Hematopoietic multipotent progenitor cell treated with erythropoietin and hydrocortisone succinate and interleukin-3 and kit ligand, for 6 days (in vitro differentiated cells): ENCODE data around the gene VPS11.

Experiments used
- DNase-seq: peaks from one replicate; pipeline ENCODE4 v3.0.0-alpha.2; 2015

Gene VPS11

DNA sequence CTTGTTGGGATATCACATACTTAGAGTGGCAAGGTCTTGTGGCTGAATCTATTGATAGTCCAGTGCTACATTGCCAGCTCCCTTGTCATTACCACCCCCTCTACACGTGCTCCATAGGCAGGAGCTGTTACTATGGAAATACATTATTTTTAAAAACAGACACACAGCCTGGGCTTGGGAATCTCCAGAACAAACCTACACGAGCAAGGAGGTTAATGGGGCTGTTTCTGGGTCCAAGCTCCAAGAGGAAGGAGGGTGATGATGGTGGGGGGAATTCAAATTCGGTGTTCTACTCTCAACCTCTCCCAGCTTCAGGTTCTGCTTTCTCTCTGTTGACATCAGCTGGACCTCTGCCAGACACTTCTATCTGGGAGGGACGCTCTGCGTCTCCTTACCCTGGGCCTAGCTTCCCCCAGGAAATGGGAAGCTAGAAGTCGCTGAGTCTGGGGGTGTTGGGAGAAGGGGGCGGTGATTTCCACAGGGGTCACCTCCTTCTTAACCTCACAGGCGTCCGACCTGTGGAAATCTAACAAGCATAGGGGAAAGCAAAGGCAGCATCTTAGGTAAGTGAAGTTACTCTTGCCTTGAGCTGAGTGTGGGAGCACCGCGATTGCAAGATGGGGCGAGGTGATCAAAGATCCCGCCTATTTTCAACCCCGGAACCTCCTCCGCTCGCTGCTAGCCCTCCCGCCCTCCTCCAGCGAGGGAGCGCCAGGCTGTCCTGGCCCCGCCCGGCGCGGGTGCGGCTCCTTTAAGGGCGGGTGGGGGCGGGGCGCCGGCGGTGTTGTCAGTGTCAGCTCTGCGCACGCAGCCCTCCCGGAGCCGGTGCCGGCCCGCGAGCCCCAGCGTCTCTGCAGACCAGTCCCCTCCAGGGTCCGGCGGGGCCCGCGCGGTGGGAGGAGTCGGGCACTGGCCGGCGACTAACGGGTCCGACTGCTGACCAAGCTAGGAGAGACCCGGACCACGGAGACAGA is 39.2 kb downstream of the VPS11 start, which contains the start of gene C2CD2L:
Gene C2CD2L, plus strand, starts transcription at position 781 of the 974 bp plus-strand sequence. CDS start 398 bp downstream, outside the sequence.
- DNase-seq: peak; percentile 98

DNA sequence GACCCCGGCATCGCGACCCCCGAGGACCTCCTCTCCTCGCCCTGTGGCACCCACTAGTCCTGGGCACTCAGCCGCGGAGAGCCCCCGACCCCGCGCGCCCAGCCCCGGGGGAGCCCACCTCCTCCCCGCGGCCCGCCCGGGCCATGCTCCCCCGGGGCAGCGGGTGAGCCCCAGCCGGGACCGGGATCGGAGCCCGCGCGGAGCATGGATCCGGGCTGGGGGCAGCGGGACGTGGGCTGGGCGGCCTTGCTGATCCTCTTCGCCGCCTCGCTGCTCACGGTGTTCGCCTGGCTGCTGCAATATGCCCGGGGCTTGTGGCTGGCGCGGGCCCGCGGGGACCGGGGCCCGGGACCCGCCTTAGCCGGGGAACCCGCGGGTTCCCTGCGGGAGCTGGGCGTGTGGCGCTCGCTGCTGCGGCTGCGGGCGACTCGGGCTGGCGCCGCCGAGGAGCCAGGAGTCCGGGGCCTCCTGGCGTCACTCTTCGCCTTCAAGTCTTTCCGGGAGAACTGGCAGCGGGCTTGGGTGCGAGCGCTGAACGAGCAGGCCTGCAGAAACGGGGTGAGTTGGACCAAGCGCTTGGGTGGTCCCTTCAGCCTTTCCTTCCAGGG is 40.0 kb downstream of the VPS11 start:
- peak; percentile 28 for DNase-seq

DNA sequence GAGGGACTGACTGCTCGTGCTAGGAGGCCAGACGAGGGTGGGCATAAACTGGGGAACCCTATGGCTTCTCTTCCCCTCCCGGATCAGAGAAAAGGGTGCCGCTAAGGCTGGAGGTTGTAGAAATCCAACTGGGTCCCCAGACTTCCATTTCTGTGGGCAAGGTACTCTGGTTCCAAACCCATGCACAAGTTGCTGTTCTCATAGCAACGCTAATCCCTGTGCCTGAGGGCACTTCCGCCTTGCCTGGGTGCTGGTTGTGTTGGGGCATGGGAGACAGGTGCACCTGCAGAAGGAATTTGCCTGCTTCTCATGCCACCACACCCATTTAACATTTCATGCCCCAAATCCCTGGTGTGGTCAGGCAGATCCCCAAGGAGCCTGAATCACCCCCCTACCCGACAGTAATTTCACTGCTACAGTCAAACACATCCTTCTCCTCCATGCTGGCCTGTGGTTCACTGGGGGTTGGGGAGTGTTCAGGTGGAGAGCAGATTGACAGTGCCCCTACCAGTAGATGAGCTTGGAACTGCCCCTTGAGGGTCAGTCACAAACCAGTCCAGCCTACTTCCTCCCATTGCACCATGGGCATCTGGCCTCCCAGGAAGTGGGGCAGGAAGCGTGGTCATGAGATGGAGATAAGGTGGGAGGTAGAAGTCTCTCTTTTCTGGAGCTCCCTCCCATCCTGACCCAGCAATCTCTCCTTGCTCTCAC is 40.7 kb downstream of the VPS11 start:
- DNase-seq: peak; percentile 65

DNA sequence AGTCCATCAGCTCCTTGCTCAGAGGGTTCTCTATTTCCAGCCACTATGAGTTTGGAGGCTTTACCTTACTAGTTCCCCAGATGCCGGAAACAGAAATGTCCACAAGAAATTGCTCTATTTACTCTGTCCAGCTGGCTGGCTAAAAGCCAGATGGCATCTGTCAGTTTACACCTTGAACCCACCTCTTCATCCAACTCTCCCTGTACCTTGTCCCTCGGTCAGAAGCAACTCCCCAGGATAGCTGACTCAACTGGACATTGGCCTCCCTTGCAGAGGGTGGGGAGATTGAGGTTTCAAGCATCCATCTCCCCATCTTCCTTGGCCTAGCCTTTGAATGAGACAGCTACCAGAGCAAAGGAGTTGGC is 41.2 kb downstream of the VPS11 start:
- no peak for DNase-seq

DNA sequence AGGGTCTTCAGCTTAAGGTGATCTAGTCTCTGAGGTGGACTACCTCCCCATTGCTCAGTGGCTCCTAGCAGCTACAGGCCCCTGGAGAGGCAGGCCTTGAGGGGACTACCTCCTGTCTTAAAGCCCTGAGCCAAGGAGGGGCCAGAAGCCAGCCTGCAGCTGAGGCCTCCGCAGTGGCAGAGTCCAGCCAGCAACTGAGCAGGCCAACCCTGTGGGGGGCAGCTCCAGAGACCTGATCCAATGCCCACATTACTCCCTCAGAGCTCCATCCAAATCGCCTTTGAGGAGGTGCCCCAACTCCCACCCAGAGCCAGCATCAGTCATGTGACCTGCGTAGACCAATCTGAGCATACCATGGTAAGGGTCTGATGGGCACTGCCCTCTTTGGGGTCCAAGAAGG is 42.2 kb downstream of the VPS11 start:
- DNase-seq: no peak

DNA sequence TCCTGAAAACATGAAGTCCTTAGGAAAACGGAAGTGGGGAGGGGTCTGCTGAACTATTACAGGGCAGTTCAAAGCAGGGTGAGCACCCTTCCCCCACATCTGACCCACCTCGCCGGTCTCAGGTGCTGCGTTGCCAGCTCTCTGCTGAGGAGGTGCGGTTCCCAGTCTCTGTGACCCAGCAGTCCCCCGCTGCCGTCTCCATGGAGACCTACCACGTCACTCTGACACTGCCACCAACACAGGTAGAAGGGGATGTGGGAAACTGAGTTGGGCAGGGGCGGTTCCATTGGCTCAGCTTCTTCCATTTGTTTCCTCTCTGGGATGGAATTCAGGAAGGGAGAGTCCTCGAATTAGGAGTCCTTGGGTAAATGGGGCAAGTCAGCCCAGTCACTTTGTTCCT is 42.8 kb downstream of the VPS11 start:
- no peak for DNase-seq

DNA sequence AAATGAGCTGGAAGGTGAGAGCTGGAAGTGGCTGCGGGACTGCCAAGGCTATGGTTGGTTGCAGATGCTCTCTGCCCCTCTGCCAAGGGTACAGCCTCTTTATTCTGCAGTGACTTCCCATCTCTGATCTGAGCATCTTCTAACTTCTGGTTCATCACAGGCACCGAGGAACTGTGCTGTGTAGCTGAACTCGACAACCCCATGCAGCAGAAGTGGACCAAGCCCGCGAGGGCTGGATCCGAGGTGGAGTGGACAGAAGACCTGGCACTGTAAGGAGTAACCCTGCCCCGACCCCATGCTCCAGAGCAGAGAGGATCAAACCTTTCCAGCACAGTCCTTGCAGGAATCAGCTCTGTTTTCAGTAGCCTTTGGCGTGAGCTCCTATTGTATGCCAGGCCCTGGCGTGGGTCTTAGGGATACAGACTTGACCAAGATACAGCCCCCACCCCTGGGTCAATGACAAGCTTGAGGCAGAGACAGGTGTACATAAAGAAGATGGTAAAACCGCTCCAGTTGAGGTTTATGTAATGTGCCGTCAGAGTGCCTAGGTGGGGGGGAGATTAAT is 43.8 kb downstream of the VPS11 start:
- no peak for DNase-seq

DNA sequence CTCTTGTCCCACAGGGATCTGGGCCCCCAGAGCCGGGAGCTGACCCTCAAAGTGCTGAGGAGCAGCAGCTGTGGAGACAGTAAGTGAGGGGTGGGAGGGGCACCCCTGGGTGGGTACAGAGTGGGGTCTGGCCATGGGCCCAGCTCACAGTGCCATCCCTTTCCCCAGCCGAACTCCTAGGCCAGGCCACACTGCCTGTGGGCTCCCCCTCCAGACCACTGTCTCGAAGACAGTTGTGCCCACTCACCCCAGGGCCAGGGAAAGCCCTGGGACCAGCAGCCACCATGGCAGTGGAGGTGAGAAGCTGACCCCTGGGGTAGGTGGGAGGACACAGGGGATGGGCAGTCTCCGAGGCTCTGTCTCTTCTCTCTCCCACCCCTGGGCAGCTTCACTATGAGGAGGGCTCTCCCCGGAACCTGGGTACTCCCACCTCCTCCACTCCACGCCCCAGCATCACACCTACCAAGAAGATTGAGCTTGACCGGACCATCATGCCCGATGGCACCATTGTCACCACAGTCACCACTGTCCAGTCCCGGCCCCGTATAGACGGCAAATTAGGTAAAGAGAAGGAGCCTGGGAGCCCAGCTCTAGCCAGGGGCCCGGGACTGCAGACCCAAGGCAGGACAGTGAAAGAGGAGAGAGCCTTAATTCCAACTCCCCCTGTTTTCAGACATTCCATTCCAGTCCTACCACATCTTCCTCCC is 44.8 kb downstream of the VPS11 start:
- no peak for DNase-seq

DNA sequence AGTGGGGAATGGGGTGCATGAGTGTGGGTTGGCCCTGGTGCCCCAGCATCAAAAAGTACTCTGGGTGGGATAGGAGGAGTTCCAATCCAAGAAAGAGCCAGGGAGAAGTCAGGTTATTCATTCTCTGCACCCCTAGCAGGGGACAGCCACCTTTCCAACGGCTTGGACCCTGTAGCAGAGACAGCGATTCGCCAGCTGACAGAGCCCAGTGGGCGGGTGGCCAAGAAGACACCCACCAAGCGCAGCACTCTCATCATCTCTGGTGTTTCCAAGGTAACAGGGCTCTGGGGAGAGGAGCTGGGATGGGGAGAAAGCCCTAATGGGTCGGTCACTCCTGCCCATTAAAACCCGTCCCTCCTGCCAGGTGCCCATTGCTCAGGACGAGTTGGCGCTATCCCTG is 46.1 kb downstream of the VPS11 start:
- DNase-seq: no peak

DNA sequence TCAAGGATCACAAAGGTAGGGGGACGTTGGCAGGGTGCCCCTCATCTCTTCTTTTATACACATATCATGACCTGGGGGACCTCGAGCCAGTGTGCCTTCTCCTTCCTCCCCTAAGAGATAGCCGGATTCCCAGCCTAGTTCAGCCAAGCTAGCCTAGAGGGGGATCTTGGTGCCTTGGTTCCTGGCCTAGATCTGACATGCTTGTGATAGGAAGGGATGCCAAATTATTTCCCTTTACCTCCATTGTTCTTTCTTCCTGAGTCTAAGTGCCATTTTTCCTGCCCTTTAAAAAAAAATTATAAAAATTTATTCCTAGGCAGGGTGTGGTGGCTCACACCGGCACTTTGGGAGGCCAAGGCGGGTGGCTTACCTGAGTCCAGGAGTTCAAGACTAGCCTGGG is 46.7 kb downstream of the VPS11 start:
- DNase-seq: no peak

DNA sequence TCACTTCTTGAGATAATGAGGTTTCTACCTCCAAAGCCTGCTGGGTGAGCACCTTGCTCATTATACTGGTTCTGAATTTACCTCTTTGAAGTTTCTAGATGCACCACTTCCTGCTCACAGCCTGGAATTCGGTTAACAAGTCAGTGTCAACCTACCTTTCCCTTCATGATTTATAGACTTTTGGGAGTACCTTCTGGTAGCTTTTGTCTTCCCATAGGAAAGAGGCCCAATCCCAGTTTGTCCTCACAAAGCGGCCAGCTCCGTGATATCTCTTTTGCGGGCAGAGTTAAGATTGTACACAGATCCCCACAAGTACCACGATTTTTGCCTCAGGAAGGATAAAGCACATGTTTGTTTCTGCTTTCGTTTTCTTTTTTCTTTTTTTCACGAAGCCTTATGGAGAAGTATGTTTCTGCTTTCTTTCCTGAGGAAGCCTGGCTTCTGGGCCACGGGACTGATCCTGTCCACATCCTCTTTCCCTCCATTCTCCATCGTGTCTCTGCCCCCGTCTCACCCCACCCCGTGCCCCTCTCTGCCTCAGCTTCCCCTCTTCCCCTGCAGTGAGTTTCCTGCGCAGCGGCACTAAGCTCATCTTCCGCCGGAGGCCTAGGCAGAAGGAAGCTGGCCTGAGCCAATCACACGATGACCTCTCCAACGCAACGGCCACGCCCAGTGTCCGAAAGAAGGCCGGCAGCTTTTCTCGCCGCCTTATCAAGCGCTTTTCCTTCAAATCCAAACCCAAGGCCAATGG is 48.0 kb downstream of the VPS11 start:
- DNase-seq: no peak

DNA sequence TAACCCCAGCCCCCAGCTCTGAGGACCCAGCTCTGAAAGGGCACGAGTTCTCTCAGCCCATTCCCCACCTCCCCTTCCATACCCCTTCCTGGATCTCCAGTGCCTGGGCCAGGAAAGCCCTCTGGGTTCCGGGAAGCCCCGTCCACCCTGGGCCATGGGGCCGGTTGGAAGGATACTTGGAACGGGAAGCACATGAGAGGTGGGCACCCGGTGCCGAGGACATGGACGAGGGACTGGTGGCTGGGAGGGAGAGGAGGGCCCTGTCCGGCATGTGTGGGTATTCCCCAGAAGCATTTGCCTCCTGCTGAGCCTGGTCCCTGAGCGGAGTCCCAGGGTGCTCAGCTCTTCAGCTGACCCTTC is 48.6 kb downstream of the VPS11 start:
- DNase-seq: no peak

DNA sequence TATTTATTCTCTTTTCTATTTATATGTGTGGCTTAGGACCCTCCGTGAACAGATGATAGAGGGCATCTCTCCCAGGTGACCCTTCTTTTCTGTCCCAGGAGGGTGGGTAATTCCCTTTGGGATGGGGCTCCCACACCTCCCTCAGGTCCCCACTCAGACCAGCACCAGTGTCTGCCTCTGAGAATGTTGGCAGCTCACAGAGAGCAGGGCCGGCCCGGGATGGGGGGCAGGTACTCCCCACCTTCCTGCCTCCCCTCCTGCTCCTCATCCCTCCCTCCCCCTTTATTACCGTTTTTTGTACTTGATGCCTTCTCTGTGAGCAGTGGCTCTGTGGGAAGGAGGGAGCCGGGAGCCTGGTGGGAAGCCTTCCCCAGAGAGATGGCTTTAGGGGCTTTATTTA is 49.0 kb downstream of the VPS11 start:
- DNase-seq: no peak

DNA sequence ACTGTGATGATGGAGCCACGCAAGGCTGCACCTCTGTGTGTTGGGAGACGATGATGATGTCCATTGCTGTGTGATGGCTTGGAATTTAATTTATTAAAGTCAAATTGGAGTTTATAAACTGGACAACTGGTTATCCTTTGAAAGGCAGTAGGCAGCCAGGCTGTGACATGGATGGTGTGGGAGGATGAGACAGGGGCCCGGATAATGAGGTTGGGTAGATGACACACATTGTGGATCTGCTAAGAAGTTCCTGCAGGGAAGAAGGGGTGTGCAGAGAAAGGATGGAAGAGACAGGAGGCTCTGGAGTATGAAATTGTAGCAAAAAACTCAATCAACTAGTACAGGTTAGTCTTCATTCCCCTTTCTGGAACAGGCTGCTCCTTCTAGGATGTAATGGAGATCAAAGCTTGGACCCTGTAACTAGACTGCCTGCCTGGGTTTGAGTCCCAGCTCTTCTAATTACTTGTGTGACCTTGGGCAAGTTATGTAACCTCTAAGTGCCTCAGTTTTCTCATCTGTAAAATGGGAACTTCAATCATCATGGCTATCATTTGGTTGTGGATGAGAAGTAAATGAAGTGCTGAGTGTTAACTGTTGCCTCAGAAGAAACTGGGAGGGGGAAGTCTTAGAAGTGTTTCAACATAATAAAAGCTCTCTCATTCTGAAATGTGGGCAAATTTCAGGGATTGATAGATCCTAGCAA is 49.5 kb downstream of the VPS11 start:
- no peak for DNase-seq

DNA sequence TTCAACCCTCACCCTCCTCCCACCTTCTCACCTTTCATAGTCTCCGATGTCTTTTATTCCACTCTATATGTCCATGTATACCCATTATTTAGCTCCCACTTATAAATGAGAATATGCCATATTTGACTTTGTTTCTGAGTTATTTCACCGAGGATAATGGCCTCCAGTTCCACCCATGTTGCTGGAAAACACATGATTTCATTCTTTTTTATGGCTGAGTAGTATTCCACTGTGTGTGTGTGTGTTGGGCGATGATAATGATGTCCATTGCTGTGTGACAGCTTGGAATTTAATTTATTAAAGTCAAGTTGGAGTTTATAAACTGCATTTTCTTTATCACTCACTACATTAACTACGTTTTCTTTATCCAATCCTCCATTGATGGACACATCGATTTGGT is 50.6 kb downstream of the VPS11 start:
- DNase-seq: no peak

DNA sequence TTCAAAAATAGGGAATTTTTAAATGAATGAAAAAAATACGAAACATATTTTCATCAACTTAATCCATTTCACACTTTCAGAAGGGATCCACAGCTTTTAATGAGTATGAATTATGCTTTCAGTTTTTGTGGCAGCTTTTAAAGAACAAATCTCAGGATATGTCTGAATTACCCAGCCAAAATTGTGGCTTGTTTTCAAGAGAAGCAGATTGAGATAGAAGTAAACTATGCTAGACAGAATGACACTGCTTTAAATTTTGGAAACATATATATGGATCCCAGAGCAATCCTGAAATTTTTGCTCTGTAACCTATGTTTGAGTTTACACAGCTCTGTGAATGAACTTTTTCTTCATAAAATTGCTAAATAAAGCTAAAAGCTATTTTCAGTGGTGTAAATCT is 51.3 kb downstream of the VPS11 start:
- DNase-seq: no peak

DNA sequence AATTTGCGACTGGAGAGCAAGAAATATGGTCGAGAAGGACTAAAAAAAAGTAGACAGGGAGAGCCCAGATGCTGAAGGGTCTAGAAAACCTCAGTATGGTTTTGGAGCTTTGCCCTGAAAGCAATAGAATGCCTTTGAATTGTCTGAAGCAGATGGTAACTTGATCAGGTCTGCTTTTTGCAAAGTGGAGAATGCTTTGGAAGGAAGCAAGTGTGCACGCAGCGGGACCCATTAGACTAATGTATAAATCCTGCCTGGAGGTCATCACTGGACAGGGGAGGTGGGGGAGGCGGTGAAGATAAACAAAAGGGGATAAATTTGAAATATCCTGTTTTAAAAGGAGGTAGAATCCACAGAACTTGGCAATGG is 53.0 kb downstream of the VPS11 start:
- DNase-seq: peak; percentile 45

DNA sequence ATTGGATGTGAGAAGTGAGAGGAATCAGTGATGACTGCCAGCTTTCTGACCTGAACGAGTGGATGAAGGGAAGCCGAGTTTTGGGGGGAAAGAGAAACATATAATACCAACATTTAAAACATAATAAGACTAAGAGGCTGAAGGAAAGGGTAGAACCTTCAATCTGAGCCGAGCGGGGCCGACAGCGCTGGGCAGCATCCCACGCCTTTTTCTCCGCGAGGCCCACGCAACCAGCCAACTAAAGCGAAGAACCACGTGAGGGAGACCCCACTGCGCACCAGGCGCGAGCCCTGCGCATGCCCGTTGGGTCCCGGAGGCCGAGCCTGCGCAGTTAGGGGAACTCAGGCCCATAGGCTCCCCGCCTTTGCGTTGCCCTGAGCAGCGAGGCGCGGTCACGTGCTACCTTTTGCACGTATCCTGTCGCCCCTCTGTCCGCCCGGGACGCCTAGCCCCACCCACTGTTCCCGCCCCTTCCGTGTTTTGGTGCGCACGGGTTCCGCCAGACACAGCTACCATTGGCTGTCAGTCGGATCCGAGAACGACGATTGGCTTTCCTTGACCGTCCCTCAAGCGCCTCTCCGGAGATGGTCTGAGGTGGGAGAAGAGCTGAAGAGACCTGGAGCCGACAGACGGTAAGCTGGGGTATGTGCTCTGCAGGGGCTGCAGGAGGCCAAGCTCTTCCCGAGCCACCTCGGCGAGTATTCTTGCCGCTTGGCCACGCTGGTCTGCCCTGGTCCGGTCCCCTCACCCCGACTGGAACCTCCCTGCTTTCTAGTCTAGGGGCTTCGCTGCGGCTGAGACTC is 53.6 kb downstream of the VPS11 start, which contains the start of gene HINFP:
Gene HINFP, plus strand, starts transcription at position 573 of the 803 bp plus-strand sequence. CDS start 5,365 bp downstream, outside the sequence.
- DNase-seq: peak; percentile 99

DNA sequence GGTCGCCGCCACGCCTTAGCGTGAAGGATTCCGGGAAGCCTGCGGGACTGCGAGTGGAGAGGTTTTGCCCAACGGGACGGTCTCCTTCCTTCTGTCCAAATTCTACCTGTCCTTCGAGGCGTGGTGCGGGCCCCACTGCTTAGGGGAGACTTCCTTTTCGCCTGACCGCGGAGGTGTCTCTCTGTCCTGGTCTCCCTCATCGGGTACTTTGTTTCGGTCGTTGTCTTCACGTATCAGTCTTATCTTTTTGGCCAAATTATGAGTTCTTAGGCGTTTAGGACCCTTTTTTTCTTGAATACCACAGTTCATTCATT is 54.1 kb downstream of the VPS11 start:
- no peak for DNase-seq

DNA sequence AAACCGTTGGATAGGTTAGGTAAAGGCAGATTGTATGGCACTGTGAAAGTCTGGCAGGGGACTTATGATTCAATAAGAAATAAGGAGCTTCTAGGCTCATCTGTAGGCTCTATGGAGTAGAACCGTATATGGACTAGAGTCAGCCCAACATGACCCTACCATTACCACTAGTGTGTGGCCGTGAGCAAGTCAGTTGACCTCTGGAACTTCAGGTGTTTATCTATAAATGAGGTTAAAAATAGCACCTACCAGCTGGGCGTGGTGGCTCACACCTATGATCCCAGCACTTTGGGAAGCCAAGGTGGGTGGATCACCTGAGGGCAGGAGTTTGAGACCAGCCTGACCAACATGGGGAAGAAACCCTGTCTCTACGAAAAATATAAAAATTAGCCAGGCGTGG is 58.2 kb downstream of the VPS11 start:
- DNase-seq: no peak
